HepG2 (cell line): ENCODE results near the gene MEG3.

ENCODE experiments used
- NFE2 ChIP-seq: sonication (generic); formaldehyde crosslinking; IDR thresholded peaks from 2 replicates; pipeline ENCODE4 v1.4.0; 2020; ENCODE audit warnings: missing genetic modification reagents
- PHF20 ChIP-seq: sonication (generic); formaldehyde crosslinking; IDR thresholded peaks from 2 replicates; pipeline ENCODE4 v1.5.0; 2020; ENCODE audit warnings: mild to moderate bottlenecking, missing genetic modification reagents
- POLR2AphosphoS5 ChIP-seq: IDR thresholded peaks from 2 replicates; pipeline ENCODE4 v1.6.1; 2012; ENCODE audit warnings: low read depth, low read length
- ZBTB39 ChIP-seq: sonication (generic); formaldehyde crosslinking; IDR thresholded peaks from 2 replicates; pipeline ENCODE4 v1.5.0; 2020; ENCODE audit warnings: missing genetic modification reagents
- ZNF274 ChIP-seq: sonication (generic); formaldehyde crosslinking; IDR thresholded peaks from 2 replicates; pipeline ENCODE4 v1.5.1; 2020; ENCODE audit warnings: mild to moderate bottlenecking, missing genetic modification reagents
- TF ChIP-seq, protein P1 (sequence below): sonication (generic); formaldehyde crosslinking; IDR thresholded peaks from 2 replicates; pipeline ENCODE4 v1.4.0; 2020; ENCODE audit warnings: missing genetic modification reagents
- TF ChIP-seq, protein P2 (sequence below): fragments of 450-650 bp; IDR thresholded peaks from 2 replicates; pipeline ENCODE4 v1.6.1; 2017; ENCODE audit warnings: mild to moderate bottlenecking
- TF ChIP-seq, protein P3 (sequence below): sonication (generic); formaldehyde crosslinking; IDR thresholded peaks from 2 replicates; pipeline ENCODE4 v1.5.0; 2020; ENCODE audit warnings: mild to moderate bottlenecking, missing genetic modification reagents, moderate library complexity
- TF ChIP-seq, protein P4 (sequence below): IDR thresholded peaks from 2 replicates; pipeline ENCODE4 v1.6.1; 2016
- TF ChIP-seq, protein P5 (sequence below): sonication (generic); formaldehyde crosslinking; IDR thresholded peaks from 2 replicates; pipeline ENCODE4 v1.4.0; 2020; ENCODE audit warnings: mild to moderate bottlenecking, missing genetic modification reagents

GRCh38 chr14:100824091-100824551, 1.8 kb upstream of the MEG3 start:
- no peak for TF ChIP-seq NFE2 (CRISPR knock-in tag)
- TF ChIP-seq ZBTB39 (CRISPR knock-in tag): no peak
- TF ChIP-seq, protein P1, sequence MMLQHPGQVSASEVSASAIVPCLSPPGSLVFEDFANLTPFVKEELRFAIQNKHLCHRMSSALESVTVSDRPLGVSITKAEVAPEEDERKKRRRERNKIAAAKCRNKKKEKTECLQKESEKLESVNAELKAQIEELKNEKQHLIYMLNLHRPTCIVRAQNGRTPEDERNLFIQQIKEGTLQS (CRISPR knock-in tag): no peak
- no peak for TF ChIP-seq POLR2AphosphoS5
- TF ChIP-seq, protein P2, sequence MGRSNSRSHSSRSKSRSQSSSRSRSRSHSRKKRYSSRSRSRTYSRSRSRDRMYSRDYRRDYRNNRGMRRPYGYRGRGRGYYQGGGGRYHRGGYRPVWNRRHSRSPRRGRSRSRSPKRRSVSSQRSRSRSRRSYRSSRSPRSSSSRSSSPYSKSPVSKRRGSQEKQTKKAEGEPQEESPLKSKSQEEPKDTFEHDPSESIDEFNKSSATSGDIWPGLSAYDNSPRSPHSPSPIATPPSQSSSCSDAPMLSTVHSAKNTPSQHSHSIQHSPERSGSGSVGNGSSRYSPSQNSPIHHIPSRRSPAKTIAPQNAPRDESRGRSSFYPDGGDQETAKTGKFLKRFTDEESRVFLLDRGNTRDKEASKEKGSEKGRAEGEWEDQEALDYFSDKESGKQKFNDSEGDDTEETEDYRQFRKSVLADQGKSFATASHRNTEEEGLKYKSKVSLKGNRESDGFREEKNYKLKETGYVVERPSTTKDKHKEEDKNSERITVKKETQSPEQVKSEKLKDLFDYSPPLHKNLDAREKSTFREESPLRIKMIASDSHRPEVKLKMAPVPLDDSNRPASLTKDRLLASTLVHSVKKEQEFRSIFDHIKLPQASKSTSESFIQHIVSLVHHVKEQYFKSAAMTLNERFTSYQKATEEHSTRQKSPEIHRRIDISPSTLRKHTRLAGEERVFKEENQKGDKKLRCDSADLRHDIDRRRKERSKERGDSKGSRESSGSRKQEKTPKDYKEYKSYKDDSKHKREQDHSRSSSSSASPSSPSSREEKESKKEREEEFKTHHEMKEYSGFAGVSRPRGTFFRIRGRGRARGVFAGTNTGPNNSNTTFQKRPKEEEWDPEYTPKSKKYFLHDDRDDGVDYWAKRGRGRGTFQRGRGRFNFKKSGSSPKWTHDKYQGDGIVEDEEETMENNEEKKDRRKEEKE: no peak
- TF ChIP-seq ZNF274 (CRISPR knock-in tag): no peak
- TF ChIP-seq, protein P3, sequence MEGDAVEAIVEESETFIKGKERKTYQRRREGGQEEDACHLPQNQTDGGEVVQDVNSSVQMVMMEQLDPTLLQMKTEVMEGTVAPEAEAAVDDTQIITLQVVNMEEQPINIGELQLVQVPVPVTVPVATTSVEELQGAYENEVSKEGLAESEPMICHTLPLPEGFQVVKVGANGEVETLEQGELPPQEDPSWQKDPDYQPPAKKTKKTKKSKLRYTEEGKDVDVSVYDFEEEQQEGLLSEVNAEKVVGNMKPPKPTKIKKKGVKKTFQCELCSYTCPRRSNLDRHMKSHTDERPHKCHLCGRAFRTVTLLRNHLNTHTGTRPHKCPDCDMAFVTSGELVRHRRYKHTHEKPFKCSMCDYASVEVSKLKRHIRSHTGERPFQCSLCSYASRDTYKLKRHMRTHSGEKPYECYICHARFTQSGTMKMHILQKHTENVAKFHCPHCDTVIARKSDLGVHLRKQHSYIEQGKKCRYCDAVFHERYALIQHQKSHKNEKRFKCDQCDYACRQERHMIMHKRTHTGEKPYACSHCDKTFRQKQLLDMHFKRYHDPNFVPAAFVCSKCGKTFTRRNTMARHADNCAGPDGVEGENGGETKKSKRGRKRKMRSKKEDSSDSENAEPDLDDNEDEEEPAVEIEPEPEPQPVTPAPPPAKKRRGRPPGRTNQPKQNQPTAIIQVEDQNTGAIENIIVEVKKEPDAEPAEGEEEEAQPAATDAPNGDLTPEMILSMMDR: no peak
- TF ChIP-seq, protein P4, sequence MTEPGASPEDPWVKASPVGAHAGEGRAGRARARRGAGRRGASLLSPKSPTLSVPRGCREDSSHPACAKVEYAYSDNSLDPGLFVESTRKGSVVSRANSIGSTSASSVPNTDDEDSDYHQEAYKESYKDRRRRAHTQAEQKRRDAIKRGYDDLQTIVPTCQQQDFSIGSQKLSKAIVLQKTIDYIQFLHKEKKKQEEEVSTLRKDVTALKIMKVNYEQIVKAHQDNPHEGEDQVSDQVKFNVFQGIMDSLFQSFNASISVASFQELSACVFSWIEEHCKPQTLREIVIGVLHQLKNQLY: no peak
- TF ChIP-seq, protein P5, sequence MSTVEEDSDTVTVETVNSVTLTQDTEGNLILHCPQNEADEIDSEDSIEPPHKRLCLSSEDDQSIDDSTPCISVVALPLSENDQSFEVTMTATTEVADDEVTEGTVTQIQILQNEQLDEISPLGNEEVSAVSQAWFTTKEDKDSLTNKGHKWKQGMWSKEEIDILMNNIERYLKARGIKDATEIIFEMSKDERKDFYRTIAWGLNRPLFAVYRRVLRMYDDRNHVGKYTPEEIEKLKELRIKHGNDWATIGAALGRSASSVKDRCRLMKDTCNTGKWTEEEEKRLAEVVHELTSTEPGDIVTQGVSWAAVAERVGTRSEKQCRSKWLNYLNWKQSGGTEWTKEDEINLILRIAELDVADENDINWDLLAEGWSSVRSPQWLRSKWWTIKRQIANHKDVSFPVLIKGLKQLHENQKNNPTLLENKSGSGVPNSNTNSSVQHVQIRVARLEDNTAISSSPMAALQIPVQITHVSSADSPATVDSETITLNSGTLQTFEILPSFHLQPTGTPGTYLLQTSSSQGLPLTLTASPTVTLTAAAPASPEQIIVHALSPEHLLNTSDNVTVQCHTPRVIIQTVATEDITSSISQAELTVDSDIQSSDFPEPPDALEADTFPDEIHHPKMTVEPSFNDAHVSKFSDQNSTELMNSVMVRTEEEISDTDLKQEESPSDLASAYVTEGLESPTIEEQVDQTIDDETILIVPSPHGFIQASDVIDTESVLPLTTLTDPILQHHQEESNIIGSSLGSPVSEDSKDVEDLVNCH (CRISPR knock-in tag): no peak
- no peak for TF ChIP-seq PHF20 (CRISPR knock-in tag)
